T-helper 1 cell (primary cell): ENCODE data around the gene FOXP1.

Experiments
- DNase-seq, 5 donors: peaks; one replicate each; pipeline ENCODE4 v3.0.0-alpha.2; 2012 to 2020

Gene FOXP1

DNA sequence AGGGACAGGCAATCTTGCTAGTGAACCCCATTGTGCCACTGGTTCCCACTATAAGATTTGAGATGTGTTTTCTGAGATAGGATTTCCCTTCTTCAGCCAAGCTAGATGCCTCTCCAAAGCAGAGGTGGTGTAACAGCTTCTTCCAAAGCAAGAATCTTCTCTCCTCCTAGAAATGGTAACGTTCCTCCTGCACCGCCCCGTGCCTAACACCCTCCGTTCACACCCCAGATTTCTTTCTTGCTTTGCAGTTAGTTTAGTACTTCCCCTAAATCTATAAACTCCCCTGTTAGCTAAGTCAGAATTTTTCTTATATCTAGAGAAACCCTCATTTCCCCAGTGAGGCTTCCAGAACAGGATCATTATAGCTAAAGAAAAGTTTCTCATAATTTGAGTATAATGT, 653.5 kb downstream of the FOXP1 start:
- DNase-seq: no peak

DNA sequence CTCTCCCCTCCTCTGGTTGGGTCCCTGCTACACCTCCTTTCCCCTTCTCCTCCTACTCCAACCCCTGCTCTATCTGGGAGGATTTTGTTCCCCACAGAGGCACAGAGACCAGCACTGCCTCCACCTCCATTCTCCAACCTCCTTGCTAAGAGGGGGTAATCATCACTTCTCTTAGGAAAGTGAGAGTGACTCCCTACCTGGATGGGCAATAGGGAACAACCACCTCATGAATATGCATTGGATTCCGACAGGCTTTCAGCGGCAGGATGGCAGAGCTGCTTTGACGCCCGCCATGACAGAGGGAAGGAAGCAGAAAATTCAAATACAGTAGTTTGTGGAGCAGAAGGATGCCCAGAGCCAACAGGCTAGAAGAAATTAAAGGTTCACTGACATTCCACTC, 656.3 kb downstream of the FOXP1 start:
- no peak for DNase-seq

DNA sequence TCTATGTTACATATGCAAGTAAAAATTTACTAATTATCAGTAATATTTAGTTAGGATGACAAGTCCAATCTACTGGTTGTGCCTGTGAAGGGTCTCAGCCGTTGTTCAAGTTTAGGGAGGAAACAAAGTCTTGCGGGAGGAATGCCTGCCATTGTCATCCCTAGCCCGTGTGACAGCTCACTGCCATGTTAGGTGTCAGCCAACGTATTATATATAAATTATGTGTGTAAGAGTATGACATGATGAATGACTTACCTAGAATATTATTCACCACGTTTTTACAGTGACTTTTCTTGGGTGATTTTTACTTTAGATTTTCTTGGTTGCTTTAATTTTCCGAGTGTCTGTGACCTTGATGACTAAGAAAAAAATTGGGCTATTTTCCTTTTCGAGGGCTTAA, 656.7 kb downstream of the FOXP1 start:
- no peak for DNase-seq

DNA sequence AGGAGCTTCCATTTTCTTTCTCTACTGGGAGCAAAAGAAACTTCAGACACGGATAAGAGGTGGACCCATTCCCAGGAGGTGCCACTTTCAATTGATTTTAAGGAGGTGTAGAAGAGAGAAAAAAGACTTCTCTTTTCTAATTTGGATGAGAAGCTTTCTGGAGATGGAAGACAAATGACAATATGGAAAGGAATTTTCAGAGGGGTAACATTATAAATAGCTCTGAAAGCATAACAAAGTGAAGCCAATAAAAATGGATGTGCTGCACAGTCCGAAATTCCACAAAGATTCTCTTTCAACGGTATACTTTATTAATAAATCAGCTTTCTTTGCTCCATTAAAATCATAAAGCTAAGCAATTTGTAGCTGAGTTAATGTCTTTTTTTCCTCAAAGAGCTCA, 663.9 kb downstream of the FOXP1 start:
- DNase-seq: no peak

DNA sequence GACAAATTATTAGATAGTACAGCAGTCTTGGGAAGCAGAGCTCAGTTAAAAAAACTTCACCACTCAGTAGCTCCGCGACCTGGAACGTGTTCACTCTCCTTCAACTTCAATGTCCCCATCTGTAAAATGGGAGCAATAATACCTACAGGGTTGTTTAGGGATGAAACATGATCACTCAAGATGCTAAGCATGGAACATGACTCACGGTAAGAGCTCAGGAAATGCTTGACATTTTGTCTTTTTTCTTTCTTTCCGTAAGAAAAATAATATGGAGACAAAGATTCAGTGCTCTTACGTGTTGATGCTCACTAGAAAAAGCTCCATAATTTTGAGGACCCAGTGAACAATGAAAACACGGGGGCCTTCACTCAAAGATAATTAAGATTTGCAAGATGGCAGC, 664.4 kb downstream of the FOXP1 start:
- DNase-seq: no peak

DNA sequence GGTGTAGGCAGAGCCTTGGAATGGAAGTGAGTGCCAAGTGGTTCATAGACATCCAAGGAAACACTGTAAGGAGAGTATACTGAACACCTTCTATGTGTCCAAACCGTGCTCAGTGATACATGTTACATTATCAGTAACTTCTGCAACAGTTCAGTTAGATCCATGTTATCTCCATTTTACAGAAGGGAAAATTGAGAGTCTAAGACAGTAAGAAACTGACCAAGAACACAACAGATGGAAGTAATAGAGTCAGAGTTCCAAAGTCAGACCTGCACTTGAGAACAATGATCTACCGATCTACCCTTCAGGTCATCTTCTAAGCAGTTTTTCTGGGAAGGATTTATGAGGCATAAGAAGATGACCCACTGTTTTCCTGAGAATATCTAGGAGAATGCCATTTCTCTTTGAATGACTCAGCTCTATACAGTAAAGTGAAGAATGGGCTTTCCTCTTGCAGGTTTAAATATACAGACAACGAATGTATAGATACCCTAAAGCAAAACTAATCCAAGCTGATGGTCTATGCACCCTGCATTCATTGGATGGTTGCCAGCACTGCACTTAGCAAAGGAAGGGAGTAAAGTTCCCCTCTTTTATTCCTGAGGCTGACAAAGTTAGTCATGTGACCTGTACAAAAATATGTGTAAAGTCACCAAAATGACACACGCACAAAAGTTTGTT, 667.0 kb downstream of the FOXP1 start:
- DNase-seq: no peak

DNA sequence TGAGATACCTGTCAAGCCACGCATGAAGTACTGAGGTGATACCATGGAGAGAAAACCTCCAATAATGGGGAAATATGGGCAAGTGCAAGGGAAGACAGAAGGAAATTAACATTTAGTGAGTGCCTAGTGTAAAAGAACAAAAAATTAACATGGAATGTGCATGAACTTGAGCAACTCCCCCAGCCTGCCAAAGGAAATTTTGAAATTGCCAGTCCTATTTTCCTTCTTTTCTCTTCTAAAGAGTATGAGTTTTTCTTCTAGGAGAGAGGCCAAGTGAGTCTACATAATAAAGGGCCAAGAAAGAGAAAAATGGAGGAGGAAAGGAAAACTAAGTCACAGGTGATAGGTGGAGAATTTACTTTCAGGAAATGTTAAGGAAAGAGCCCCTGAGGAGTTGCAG, 668.7 kb downstream of the FOXP1 start:
- no peak for DNase-seq

DNA sequence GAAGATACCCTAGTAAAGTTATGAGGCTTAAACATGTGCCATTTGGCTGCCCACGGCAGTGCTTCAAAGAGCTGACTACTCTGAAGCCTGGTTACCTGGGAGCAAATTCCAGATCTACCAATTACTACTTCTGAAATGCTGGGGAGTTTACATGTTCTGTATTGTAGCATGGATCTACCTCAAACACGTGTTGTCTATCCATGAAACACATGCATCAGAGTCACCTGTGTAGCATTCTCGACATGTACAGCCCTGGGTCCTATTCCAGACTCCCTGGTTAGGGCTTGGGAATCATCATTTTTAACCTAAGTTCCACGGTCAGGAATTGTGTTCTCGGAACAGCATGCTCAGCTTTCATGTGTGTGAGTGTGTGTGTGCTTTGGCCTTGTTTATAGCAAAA, 671.8 kb downstream of the FOXP1 start:
- no peak for DNase-seq

DNA sequence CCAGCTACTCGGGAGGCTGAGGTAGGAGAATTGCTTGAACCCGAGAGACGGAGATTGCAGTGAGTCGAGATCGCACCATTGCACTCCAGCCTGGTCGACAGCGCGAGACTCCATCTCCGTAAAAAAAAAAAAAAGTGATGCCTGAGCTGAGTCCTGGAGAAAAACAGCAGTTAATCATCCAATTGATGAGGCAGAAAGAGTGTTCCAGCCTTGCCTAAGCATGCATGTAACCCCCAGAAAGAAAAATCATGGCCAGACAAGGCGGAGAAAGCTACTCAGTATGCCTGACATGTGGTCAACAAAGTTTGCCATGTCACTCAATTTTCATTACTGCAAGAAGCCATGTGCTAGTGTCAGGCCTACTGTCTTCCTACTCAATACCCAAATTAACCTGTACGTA, 678.0 kb downstream of the FOXP1 start:
- DNase-seq: no peak
